Stimulated activated naive B cell treated with anti-CD40 and anti-IgM and Interleukin-4, amounts not matched to agents 10 μg/mL and 1 μg/mL and 100 μg/mL, for 72 hours (primary cell): ENCODE data around the gene RFX4.

Experiments
- ATAC-seq, 2 donors: fragments of 150-1000 bp; cut with Tn5 transposase; replicated peaks; 2 replicates each; pipeline ENCODE4 v1.10.0; 2021; ENCODE audit warnings: moderate library complexity in 1 of 2
- DNase-seq: peaks from one replicate; pipeline ENCODE4 v3.0.0; 2021
- H3K27ac Mint-ChIP-seq: one replicate; pipeline ENCODE4 v1.8.0; 2022; ENCODE audit warnings: mild to moderate bottlenecking, mixed read lengths
- H3K27me3 Mint-ChIP-seq, 2 donors: one replicate each; pipeline ENCODE4 v1.8.0; 2022; ENCODE audit warnings: mixed read lengths in 2 of 2
- H3K36me3 Mint-ChIP-seq, 2 donors: one replicate each; pipeline ENCODE4 v1.8.0; 2022; ENCODE audit warnings: mixed read lengths in 2 of 2, mild to moderate bottlenecking in 1 of 2
- H3K4me1 Mint-ChIP-seq, 2 donors: one replicate each; pipeline ENCODE4 v1.8.0; 2022; ENCODE audit warnings: mixed read lengths in 2 of 2, mild to moderate bottlenecking in 1 of 2
- H3K4me3 Mint-ChIP-seq, 2 donors: one replicate each; pipeline ENCODE4 v1.8.0; 2022; ENCODE audit warnings: mild to moderate bottlenecking in 2 of 2, mixed read lengths in 2 of 2, moderate library complexity in 1 of 2
- H3K9me3 Mint-ChIP-seq, 2 donors: one replicate each; pipeline ENCODE4 v1.8.0; 2022; ENCODE audit warnings: mixed read lengths in 2 of 2, mild to moderate bottlenecking in 1 of 2

RFX4 gene

GRCh38 chr12:106584104-106585064 lies 1.6 kb downstream of the RFX4 start:
- peak overlapping the region; percentile 59 for H3K27ac Mint-ChIP-seq
- no peaks in the 10 kb centered on the region for H3K36me3 Mint-ChIP-seq
- peaks cover 83 to 98% of the 10 kb centered on the region in 2 donors for H3K27me3 Mint-ChIP-seq
- DNase-seq (no peak), ATAC-seq (no peak)
- peak overlapping the region in 1 of 2 donors; percentile 34 for H3K4me3 Mint-ChIP-seq
- peaks cover 15 to 36% of the 10 kb centered on the region in 2 donors for H3K4me1 Mint-ChIP-seq
- H3K9me3 Mint-ChIP-seq, result no peaks in the 10 kb centered on the region

GRCh38 chr12:106585105-106585520 lies 2.3 kb downstream of the RFX4 start:
- H3K4me1 Mint-ChIP-seq, result peaks cover 15 to 36% of the 10 kb centered on the region in 2 donors
- no peak for DNase-seq
- H3K27me3 Mint-ChIP-seq, result peaks cover 82 to 97% of the 10 kb centered on the region in 2 donors
- no peaks in the 10 kb centered on the region for H3K9me3 Mint-ChIP-seq
- no peak for ATAC-seq
- H3K36me3 Mint-ChIP-seq, result no peaks in the 10 kb centered on the region
- peak overlapping the region; percentile 80 for H3K27ac Mint-ChIP-seq
- H3K4me3 Mint-ChIP-seq, result peak overlapping the region in 1 of 2 donors; percentile 29

- Mint-ChIP-seq H3K27me3 (peaks cover 78 to 96% of the 10 kb centered on the region in 2 donors), H3K9me3 (no peaks in the 10 kb centered on the region), H3K27ac (peak overlapping the region; percentile 80), H3K4me3 (peak overlapping the region in 1 of 2 donors; percentile 29), H3K4me1 (peaks cover 15 to 36% of the 10 kb centered on the region in 2 donors), H3K36me3 (no peaks in the 10 kb centered on the region)
- DNase-seq, result no peak
- no peak for ATAC-seq
Observed at GRCh38 chr12:106585521-106586277, 2.9 kb downstream of the RFX4 start.

GRCh38 chr12:106586278-106586802 lies 3.5 kb downstream of the RFX4 start:
- Mint-ChIP-seq H3K36me3 (no peaks in the 10 kb centered on the region), H3K27ac (peak overlapping the region; percentile 80), H3K4me3 (peak overlapping the region; percentile 14 to 29), H3K27me3 (peaks cover 76 to 94% of the 10 kb centered on the region in 2 donors), H3K4me1 (peaks cover 15 to 32% of the 10 kb centered on the region in 2 donors), H3K9me3 (no peaks in the 10 kb centered on the region)
- no peak for DNase-seq
- ATAC-seq, result no peak

GRCh38 chr12:106586803-106587684 lies 4.2 kb downstream of the RFX4 start:
- peak overlapping the region; percentile 69 for H3K27ac Mint-ChIP-seq
- H3K9me3 Mint-ChIP-seq, result no peaks in the 10 kb centered on the region
- peak overlapping the region; percentile 14 to 29 for H3K4me3 Mint-ChIP-seq

GRCh38 chr12:106588771-106589170 lies 6.0 kb downstream of the RFX4 start:
- Mint-ChIP-seq H3K36me3 (no peaks in the 10 kb centered on the region), H3K4me3 (no peak overlapping the region), H3K4me1 (peaks cover 6 to 14% of the 10 kb centered on the region in 2 donors), H3K9me3 (no peaks in the 10 kb centered on the region), H3K27me3 (peaks cover 76 to 90% of the 10 kb centered on the region in 2 donors), H3K27ac (no peak overlapping the region)
- no peak for DNase-seq
- ATAC-seq, result no peak

More at GRCh38 chr12:106586803-106587684, 4.2 kb downstream of the RFX4 start:
- ATAC-seq (no peak), DNase-seq (no peak)
- Mint-ChIP-seq H3K36me3 (no peaks in the 10 kb centered on the region), H3K27me3 (peaks cover 75 to 92% of the 10 kb centered on the region in 2 donors), H3K4me1 (peaks cover 13 to 28% of the 10 kb centered on the region in 2 donors)

GRCh38 chr12:106590601-106591000 lies 7.8 kb downstream of the RFX4 start:
- H3K4me3 Mint-ChIP-seq, result no peak overlapping the region
- H3K9me3 Mint-ChIP-seq, result no peaks in the 10 kb centered on the region

GRCh38 chr12:106594447-106594846 lies 11.6 kb downstream of the RFX4 start:
- H3K27ac Mint-ChIP-seq, result no peak overlapping the region
- DNase-seq (no peak), ATAC-seq (no peak)
- no peaks in the 10 kb centered on the region for H3K9me3 Mint-ChIP-seq
- no peaks in the 10 kb centered on the region for H3K4me1 Mint-ChIP-seq
- H3K27me3 Mint-ChIP-seq, result peaks cover 60 to 81% of the 10 kb centered on the region in 2 donors
- no peaks in the 10 kb centered on the region for H3K36me3 Mint-ChIP-seq
- H3K4me3 Mint-ChIP-seq, result no peak overlapping the region

More at GRCh38 chr12:106590601-106591000, 7.8 kb downstream of the RFX4 start:
- Mint-ChIP-seq H3K36me3 (no peaks in the 10 kb centered on the region), H3K4me1 (peaks cover 0 to 5% of the 10 kb centered on the region in 2 donors), H3K27me3 (peaks cover 77 to 89% of the 10 kb centered on the region in 2 donors), H3K27ac (no peak overlapping the region)
- ATAC-seq (no peak), DNase-seq (no peak)

- DNase-seq (no peak), ATAC-seq (no peak)
- Mint-ChIP-seq H3K9me3 (no peaks in the 10 kb centered on the region), H3K4me1 (no peaks in the 10 kb centered on the region), H3K4me3 (no peak overlapping the region), H3K36me3 (no peaks in the 10 kb centered on the region), H3K27ac (no peak overlapping the region), H3K27me3 (peaks cover 61 to 84% of the 10 kb centered on the region in 2 donors)
Observed at GRCh38 chr12:106595268-106595667, 12.5 kb downstream of the RFX4 start.

- DNase-seq (no peak), ATAC-seq (no peak)
- H3K27me3 Mint-ChIP-seq, result peaks cover 49 to 81% of the 10 kb centered on the region in 2 donors
- no peak overlapping the region for H3K4me3 Mint-ChIP-seq
- H3K9me3 Mint-ChIP-seq, result no peaks in the 10 kb centered on the region
- H3K4me1 Mint-ChIP-seq, result no peaks in the 10 kb centered on the region
- no peak overlapping the region for H3K27ac Mint-ChIP-seq
- H3K36me3 Mint-ChIP-seq, result no peaks in the 10 kb centered on the region
Observed at GRCh38 chr12:106598003-106598402, 15.2 kb downstream of the RFX4 start.

GRCh38 chr12:106599302-106599701 lies 16.5 kb downstream of the RFX4 start:
- DNase-seq, result no peak
- Mint-ChIP-seq H3K4me3 (no peak overlapping the region), H3K36me3 (no peaks in the 10 kb centered on the region), H3K27ac (no peak overlapping the region), H3K9me3 (no peaks in the 10 kb centered on the region), H3K4me1 (no peaks in the 10 kb centered on the region), H3K27me3 (peaks cover 40 to 72% of the 10 kb centered on the region in 2 donors)
- ATAC-seq, result no peak

- Mint-ChIP-seq H3K4me3 (no peak overlapping the region), H3K36me3 (no peaks in the 10 kb centered on the region), H3K27ac (no peak overlapping the region), H3K27me3 (peaks cover 29 to 61% of the 10 kb centered on the region in 2 donors), H3K9me3 (no peaks in the 10 kb centered on the region), H3K4me1 (no peaks in the 10 kb centered on the region)
- DNase-seq (no peak), ATAC-seq (no peak)
Observed at GRCh38 chr12:106600503-106600902, 17.7 kb downstream of the RFX4 start.

- H3K4me1 Mint-ChIP-seq, result no peaks in the 10 kb centered on the region
- H3K27me3 Mint-ChIP-seq, result peaks cover 30 to 60% of the 10 kb centered on the region in 2 donors
- no peaks in the 10 kb centered on the region for H3K36me3 Mint-ChIP-seq
Observed at GRCh38 chr12:106601031-106601430, 18.2 kb downstream of the RFX4 start.

More at GRCh38 chr12:106601031-106601430, 18.2 kb downstream of the RFX4 start:
- ATAC-seq (no peak), DNase-seq (no peak)
- Mint-ChIP-seq H3K4me3 (no peak overlapping the region), H3K9me3 (no peaks in the 10 kb centered on the region), H3K27ac (no peak overlapping the region)
